GM12872 (cell line): ENCODE data around the gene HMCN1.

Experiments
- TF ChIP-seq, protein P1 (sequence below): IDR thresholded peaks from 3 replicates; pipeline ENCODE4 v1.5.1; 2011; ENCODE audit warnings: low read depth, mild to moderate bottlenecking, low read length, moderate library complexity; ENCODE audit not compliant: insufficient read depth

Gene HMCN1

DNA sequence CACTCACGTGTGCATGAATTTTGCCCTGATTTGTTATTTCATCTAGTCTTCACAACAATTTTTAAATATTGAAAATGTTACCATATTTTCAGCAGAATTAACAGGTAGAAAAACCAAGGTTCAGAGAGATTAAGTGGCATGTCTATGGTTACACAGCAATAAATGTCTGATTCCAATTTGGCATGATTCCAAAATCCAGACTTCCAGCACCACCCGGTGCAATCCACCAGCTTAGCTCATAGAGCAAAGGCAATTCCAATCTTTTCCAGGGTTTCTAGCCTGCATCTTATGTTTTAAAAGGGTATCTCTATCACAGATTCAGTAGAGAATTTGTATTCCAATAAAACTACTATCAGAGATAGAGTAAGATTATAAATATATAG is 479.0 kb downstream of the HMCN1 start:
- TF ChIP-seq, protein P1, sequence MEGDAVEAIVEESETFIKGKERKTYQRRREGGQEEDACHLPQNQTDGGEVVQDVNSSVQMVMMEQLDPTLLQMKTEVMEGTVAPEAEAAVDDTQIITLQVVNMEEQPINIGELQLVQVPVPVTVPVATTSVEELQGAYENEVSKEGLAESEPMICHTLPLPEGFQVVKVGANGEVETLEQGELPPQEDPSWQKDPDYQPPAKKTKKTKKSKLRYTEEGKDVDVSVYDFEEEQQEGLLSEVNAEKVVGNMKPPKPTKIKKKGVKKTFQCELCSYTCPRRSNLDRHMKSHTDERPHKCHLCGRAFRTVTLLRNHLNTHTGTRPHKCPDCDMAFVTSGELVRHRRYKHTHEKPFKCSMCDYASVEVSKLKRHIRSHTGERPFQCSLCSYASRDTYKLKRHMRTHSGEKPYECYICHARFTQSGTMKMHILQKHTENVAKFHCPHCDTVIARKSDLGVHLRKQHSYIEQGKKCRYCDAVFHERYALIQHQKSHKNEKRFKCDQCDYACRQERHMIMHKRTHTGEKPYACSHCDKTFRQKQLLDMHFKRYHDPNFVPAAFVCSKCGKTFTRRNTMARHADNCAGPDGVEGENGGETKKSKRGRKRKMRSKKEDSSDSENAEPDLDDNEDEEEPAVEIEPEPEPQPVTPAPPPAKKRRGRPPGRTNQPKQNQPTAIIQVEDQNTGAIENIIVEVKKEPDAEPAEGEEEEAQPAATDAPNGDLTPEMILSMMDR: no peak

DNA sequence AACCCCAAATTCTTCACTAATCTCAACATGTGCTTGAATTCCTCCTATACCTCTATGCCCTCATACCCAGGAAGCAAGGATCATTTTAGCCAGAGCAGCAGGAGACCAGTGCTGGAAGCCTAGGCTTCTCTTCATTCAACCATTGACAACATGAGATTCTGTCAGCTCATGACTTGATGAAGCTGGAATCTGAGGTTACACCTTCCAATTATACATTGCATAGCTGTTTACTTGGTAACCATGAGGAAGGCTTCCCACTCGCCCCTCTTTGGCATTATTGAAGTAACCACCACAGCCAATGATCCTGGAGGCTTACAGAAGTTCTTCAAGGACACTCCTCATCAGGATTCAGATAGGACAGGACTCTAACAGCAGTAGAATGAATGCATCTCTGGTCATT is 480.6 kb downstream of the HMCN1 start:
- TF ChIP-seq, protein P1: no peak

DNA sequence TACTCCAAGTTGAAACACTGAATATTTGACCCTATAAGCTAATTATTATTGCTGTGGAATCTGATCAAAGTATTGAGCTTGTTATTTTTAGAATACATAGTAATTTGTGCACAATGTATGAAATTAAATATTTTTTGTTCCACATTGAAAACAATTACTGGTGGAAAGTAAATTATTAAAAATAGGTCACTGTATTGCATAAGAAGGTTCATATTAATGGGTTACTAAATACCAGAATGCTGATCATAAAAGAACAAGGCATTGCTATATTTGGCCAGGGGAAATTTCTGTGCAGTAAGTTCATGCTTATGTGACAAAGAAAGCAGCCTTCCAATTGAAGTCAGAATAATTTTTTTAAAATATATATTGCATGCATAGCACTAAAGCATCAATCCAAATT is 481.4 kb downstream of the HMCN1 start:
- TF ChIP-seq, protein P1: no peak

DNA sequence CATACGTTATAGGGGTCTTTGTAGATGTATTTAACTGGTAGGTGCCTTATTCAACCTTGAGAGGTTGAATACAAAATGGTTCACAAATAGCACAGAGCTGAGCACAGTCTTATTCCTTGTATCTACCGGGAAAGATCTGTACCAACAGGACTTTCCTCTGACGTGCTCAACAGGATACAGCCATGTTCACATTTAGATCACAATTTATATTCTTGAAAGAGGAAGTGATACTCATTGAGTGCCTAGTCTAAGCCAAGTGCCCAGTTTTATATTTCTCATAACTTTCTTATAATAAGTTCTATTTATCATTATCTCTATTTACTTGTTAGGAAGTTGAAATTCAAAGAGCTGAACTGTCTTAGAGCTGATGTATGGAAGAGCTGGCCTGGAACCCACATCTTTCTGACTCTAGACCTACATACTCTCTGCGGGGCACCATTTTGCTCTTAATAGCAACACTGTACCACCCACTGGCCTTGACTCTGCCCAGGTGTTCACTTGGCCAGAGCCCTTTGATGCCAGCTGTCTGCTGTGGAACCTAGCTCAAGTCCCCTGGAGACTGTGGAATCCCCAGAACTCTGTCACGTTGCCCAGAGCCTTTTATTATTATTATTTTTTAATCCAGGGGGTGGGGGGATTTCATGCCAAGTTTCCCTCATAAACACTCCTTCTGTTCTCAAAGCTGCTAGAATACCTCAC is 484.6 kb downstream of the HMCN1 start:
- TF ChIP-seq, protein P1: no peak

DNA sequence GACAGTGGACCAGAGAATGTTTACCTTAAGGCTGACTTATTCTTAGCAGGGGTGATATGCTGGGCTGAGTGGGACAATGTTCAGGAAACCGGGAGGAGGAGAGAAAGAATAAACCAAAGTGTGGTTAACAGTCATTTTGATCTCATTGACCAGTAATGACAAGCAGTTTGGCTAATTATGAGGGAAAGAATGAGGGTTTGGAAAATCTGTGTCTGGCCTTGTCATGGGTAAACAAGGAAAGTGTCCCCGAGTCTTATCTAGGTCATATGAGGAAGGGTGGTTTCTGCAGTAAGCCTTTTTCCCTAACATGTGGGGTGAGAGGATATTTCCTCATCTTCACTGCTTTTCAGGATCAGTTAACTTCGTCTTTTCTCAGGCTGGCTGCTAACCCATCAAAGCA is 485.9 kb downstream of the HMCN1 start:
- TF ChIP-seq, protein P1: no peak

DNA sequence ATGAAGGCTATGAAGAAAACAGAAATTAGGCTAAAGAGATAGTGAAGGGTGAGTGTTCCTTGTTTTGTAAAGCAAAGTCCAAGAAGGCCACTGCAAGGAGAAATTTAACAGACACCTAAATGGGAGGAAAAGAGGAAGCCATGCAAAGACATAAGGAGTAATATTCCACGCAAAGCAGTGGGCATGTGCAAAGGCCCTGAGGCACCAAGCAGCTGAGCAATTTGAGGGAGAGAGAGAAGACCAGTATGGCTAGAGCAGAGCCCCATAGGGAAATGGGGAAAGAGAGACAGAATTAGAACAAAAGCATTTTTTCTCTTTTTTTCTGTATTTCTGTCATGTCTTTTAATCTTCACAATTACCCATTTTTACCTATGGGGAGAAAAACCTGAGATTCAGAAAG is 486.7 kb downstream of the HMCN1 start:
- TF ChIP-seq, protein P1: no peak

DNA sequence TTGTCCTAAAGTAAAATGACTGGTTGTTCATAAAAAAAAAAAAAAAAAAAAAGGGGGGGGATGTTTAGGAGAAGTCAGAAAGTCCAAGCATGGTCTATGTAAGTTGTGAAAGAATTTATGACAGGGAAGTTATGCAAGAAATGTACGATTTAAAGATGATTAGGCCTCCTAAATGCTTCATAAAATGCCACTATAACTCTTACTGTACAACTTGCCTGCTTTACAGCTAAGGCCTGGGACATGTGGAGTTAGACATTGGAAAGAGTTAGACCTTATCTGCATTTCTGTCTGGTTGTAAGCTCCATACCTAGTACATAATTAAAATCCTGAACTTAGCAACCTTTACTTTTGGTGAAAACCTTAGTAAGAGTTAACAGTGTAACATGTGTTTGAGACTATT is 490.9 kb downstream of the HMCN1 start:
- TF ChIP-seq, protein P1: no peak

DNA sequence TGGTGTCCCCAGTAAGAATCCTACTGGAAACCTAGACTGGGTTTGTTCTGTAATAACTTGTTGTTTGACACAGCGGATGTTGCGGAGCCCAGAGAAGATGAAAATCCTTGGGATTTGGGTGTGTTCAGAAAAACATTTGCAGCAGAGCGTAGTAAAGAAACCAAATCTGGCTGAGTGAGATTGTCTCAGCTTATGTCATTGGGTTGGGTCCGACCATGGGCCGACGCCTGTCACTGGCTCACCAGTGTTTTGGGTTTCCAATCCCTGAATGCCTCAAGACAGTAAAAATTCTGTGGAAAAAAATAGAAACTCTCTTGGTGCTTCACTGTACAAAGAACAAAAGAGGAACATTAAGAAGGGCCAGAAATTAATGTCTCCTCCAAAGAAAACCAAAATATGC is 494.6 kb downstream of the HMCN1 start:
- TF ChIP-seq, protein P1: no peak
